ENCODE results near the gene SLC7A7.

The SLC7A7 gene

GRCh38 chr14:22836301-22837113 lies 21.3 kb upstream of the SLC7A7 start, which contains the start of gene MMP14:
Gene MMP14, plus strand, starts transcription at chr14:22836585. Its CDS starts 233 bp downstream, at chr14:22836818.
- TF ChIP-seq GATA2 (IDR thresholded peaks at IDR 0.05; ENCODE audit: low read depth, low read length): no peak
- TF ChIP-seq GATA3 (IDR thresholded peaks at IDR 0.05; ENCODE audit: low read depth, low read length): no peak

DNA sequence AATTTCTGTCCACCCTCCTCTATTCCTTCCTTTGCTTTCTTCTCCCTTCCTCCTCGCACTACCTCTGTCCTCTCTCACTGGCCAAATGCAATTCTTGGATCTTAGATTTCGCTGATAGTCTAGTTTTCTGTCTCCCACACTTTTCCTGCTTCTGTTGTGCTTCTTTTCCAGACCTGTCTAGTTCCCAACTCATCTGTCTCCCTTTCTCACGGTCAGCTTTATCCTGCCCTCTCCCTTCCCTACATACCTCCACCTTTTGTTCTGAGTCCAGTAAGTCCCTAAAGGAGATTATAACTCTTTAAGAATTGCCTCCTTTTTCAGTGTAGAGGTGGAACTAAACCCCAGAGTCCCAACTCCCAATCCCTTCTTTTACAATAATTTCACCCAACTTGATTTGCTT lies 20.3 kb upstream of the SLC7A7 start:
- TF ChIP-seq GATA2 (IDR thresholded peaks at IDR 0.05; ENCODE audit: low read depth, low read length) (no peak), GATA3 (IDR thresholded peaks at IDR 0.05; ENCODE audit: low read depth, low read length) (no peak)

GRCh38 chr14:22830443-22831010 lies 15.3 kb upstream of the SLC7A7 start:
- no peak for TF ChIP-seq GATA3 (IDR thresholded peaks at IDR 0.05; ENCODE audit: low read depth, low read length)
- peak; percentile 8; the same call in 1 of the 2 replicates for TF ChIP-seq GATA2 (IDR thresholded peaks at IDR 0.05; ENCODE audit: low read depth, low read length)

DNA sequence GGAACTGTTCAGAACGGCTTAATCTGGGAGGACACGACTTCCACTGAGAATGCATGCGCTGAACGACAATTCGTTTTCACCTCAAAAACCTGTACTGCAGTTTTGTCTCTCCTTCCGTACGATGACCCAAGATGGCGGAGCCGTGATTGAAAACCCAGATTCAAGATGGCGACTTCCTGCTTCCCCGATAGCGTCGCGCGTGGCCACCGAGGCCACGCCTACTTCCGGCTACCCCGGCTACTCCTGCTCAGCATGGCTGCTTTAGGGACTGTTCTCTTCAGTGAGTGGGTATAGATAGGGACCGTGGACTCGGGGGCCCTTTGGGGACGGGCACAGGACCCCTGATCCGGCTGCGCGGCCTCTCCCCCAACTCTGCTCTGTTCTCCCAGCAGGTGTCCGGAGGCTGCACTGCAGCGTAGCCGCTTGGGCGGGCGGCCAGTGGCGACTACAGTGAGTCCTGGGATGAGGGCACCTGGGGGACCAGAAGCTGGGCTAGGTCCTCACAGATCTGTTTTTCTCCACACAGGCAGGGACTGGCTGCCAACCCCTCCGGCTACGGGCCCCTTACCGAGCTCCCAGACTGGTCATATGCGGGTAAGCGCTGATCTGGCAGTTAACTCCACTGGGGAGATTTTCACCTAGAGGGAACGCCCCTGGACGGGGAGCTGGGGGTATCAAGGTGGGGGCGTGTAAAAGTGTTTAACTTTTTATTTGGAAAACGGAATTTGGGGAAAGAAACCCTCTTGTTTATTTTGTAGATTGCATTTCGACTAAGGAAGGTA lies 14.6 kb upstream of the SLC7A7 start, which contains the start of gene MRPL52:
MRPL52 (plus strand) TSS at position 227 of the 782 bp plus-strand sequence; CDS start at position 253, 26 bp downstream.
- TF ChIP-seq GATA2 (IDR thresholded peaks at IDR 0.05; ENCODE audit: low read depth, low read length) (no peak), GATA3 (IDR thresholded peaks at IDR 0.05; ENCODE audit: low read depth, low read length) (no peak)

- TF ChIP-seq GATA3 (IDR thresholded peaks at IDR 0.05; ENCODE audit: low read depth, low read length) (no peak), GATA2 (IDR thresholded peaks at IDR 0.05; ENCODE audit: low read depth, low read length) (no peak)
Measured at GRCh38 chr14:22824711-22825359, 9.6 kb upstream of the SLC7A7 start.

- TF ChIP-seq GATA2 (IDR thresholded peaks at IDR 0.05; ENCODE audit: low read depth, low read length): no peak
- TF ChIP-seq GATA3 (IDR thresholded peaks at IDR 0.05; ENCODE audit: low read depth, low read length): no peak
Measured at GRCh38 chr14:22822571-22823098, 7.4 kb upstream of the SLC7A7 start.

GRCh38 chr14:22822016-22822570 lies 6.9 kb upstream of the SLC7A7 start:
- TF ChIP-seq GATA2 (IDR thresholded peaks at IDR 0.05; ENCODE audit: low read depth, low read length) (no peak), GATA3 (IDR thresholded peaks at IDR 0.05; ENCODE audit: low read depth, low read length) (no peak)

DNA sequence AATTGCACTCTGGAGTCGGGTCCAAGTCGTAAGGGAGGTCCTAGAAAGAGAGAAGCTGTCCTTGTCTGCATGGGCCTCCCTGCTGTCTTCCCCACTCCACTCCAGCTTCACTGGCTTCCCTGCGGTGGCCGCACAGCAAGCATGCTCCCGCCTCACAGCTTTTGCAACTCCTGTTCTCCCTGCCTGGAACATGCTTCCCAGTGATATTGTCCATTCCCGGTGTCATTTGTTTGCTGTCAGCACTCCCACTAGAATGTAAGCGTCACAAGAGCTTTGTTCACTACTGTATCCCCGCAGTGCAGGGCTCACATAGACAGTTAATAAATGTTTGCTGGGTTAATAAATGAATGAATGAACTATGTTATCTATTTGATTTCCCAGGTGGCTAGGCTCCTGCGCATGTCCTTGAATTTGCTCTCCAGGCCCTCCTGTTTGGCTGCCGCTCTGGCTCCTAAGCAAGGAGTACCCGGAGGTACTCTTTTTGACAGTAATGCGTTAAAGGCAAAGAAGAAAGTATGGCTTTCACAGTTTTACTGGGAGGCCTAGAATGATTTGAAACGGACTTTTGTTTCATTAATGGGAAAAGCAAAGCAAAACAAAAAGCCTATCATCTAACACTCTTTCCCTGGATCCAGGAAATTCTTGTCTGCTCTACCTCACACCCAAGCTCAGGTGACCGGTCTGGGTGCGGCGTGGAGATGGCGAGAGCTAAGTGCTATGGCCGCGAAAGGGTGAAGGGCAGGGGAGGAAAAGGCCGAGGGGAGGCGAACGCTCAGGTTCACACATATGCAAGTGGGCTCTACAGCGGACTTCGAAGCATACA lies 6.2 kb upstream of the SLC7A7 start:
- no peak for TF ChIP-seq GATA2 (IDR thresholded peaks at IDR 0.05; ENCODE audit: low read depth, low read length)
- no peak for TF ChIP-seq GATA3 (IDR thresholded peaks at IDR 0.05; ENCODE audit: low read depth, low read length)

- TF ChIP-seq GATA3 (IDR thresholded peaks at IDR 0.05; ENCODE audit: low read depth, low read length) (no peak), GATA2 (IDR thresholded peaks at IDR 0.05; ENCODE audit: low read depth, low read length) (no peak)
Measured at GRCh38 chr14:22820731-22821130, 5.5 kb upstream of the SLC7A7 start.

DNA sequence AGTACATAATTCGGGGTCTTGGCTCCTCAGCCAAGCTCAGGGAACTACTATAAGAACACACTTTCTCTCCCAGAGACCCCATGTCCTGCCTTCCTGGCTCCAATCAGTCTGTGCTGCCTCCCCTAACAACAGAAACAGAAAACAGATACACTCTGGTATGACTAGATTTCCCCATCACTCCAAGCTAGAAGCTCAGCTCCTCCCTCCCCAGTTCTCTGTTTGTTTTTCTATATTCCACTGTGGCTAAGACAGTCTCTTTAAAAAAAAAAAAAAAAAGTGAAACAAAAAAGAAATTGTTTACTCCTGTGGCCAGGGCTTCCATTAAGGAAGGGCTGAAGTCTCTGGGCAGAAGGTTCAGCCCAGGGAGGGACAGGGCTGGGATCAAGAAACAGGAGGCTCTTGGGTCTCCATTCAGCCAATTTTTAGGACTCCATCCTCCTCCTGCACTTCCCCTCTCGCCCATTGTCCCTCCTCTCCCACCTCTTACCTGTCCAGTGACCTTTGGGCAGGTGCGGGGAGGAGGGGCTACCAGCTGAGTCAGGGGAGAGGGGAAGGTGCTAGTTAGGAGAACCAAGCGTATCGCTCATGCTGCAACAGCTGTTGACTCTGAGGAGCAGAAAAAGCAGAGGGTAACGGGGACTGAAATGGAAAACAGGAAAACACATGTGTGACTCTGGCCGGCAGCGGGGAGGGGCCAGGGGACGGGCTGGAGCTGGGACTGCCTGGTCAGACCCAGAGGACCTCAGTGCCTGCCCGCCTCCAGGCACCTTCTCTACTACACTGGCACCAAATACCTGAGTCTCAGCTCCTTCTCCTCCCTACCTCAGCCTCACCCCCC lies 4.1 kb upstream of the SLC7A7 start:
- no peak for TF ChIP-seq GATA2 (IDR thresholded peaks at IDR 0.05; ENCODE audit: low read depth, low read length)
- no peak for TF ChIP-seq GATA3 (IDR thresholded peaks at IDR 0.05; ENCODE audit: low read depth, low read length)

DNA sequence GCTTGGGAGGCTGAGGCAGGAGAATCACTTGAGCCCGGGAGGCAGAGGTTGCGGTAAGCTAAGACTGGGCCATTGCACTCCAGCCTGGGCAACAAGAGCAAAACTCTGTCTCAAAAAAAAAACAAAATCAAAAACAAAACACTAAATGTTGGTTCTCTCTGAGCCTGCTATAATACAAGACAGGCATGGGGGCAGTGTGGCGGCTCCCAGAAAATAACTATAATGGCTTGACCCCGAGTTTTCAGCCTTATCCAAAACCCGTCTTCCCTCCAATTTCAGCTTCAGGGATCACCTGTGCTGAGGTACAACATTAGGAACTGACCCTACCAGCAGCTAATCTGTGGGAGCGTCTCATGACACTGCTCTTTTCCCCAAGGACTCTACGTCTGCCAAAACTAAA lies 862 bp downstream of the SLC7A7 start:
- TF ChIP-seq GATA2 (IDR thresholded peaks at IDR 0.05; ENCODE audit: low read depth, low read length): no peak
- no peak for TF ChIP-seq GATA3 (IDR thresholded peaks at IDR 0.05; ENCODE audit: low read depth, low read length)

DNA sequence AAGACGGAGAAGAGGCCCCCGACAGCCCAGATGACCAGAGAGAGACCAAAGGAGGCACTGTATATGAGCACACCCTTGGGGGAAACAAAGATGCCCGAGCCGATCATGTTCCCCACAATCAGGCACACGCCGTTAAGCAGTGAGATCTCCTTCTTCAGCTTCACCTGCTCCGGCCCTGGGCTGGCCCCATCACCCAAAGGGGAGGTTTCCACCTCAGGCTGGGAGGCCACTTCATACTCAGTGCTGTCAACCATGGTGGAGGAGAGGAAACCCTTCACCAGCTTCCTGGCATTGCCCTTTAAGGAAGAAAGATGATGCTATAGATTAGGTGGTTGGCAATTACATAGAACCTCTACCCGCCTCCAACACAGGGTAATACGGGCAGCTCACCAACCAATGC lies 2.1 kb downstream of the SLC7A7 start:
- TF ChIP-seq GATA2 (IDR thresholded peaks at IDR 0.05; ENCODE audit: low read depth, low read length) (no peak), GATA3 (IDR thresholded peaks at IDR 0.05; ENCODE audit: low read depth, low read length) (no peak)
